Transverse colon (tissue), 4 donors: ENCODE results near the gene FNDC3B. TPM values are rescaled to one million over a fixed set of nuclear protein-coding genes. Genes with fewer than 3 reads are reported as not detected.

Experiments
- DNase-seq: peaks from one replicate; pipeline ENCODE4 v3.0.0-alpha.2; 2019
- H3K27ac ChIP-seq, 4 donors: fragments of 200-600 bp; sonication (generic); 2 replicates each; pipeline ENCODE4 v1.5.1; 2016 to 2018; ENCODE audit warnings: inconsistent platforms in 4 of 4
- H3K27me3 ChIP-seq: fragments of 200-600 bp; sonication (generic); 2 replicates; pipeline ENCODE4 v1.5.1; 2017; ENCODE audit warnings: inconsistent platforms
- H3K36me3 ChIP-seq, 4 donors: fragments of 200-600 bp; sonication (generic); 2 replicates each; pipeline ENCODE4 v1.5.1; 2017 to 2019; ENCODE audit warnings: inconsistent platforms in 4 of 4
- H3K4me1 ChIP-seq, 4 donors: fragments of 200-600 bp; sonication (generic); 2 replicates each; pipeline ENCODE4 v1.5.1; 2017 to 2020; ENCODE audit warnings: inconsistent platforms in 4 of 4
- H3K4me3 ChIP-seq, 4 donors: fragments of 200-600 bp; sonication (generic); 1 replicate in 1 of 4; 2 replicates in 3 of 4; pipeline versions ENCODE4 v1.5.1 to v1.6.1; 2017 to 2019; ENCODE audit warnings: inconsistent platforms in 4 of 4
- H3K9me3 ChIP-seq, 2 donors: fragments of 200-600 bp; sonication (generic); 2 replicates each; pipeline ENCODE4 v1.5.1; 2017 to 2019; ENCODE audit warnings: inconsistent platforms in 2 of 2
- CTCF ChIP-seq, 5 experiments: fragments of 200-600 bp in 3 of 5; fragments of 450-650 bp in 2 of 5; sonication (generic) in 3 of 5; IDR thresholded peaks; 1 replicate in 2 of 5; 2 replicates in 3 of 5; pipeline ENCODE4 v1.5.1; 2016 to 2017; ENCODE audit warnings: antibody characterized with exemption in 5 of 5, inconsistent platforms in 3 of 5, mild to moderate bottlenecking in 2 of 5, moderate library complexity in 1 of 5
- EP300 ChIP-seq: sonication (generic); formaldehyde crosslinking; IDR thresholded peaks from one replicate; pipeline ENCODE4 v1.6.1; 2017; ENCODE audit warnings: antibody characterized with exemption, low read depth
- POLR2A ChIP-seq: fragments of 450-650 bp; IDR thresholded peaks from one replicate; pipeline ENCODE4 v1.6.1; 2016; ENCODE audit warnings: antibody characterized with exemption, mild to moderate bottlenecking, moderate library complexity
- POLR2AphosphoS5 ChIP-seq, 3 donors: sonication (generic); formaldehyde crosslinking; IDR thresholded peaks; one replicate each; pipeline ENCODE4 v1.6.1; 2016; ENCODE audit warnings: antibody characterized with exemption in 3 of 3
- WGBS, 2 donors: methylation state at CpG; one replicate each; pipeline ENCODE4 v1.1.5; 2018; ENCODE audit warnings: low coverage in 1 of 2; 5-methylcytosine and 5-hydroxymethylcytosine counted together
- in situ Hi-C, 4 donors: fragments of 200-750 bp; cut with MboI; loops; one replicate each; pipeline versions ENCODE4 v1.15.0 to v1.15.1; 2017; ENCODE audit warnings: low sequenced_read_pairs in 3 of 4, low pct_ligation_motif_present in 1 of 4, low pct_unique_long_range_greater_than_20kb in 1 of 4
- intact Hi-C: fragments of 100-400 bp; cut with DNase I; formaldehyde crosslinking; loops from one replicate; pipeline ENCODE4 v1.15.1; 2023; ENCODE audit warnings: low total_unique reads
- total RNA-seq, 4 donors: library from RNA; depleted of rRNA; stranded (reverse); fragments of >200 nt; gene quantifications; one replicate each; pipeline ENCODE4 v1.1.0, GENCODE V29; 2016

The FNDC3B gene
- total RNA-seq, 4 donors from 2014 or later, result 28.5 to 85.7 (median 44.5) TPM

- no peak for DNase-seq
- WGBS, 2 donors, result 76 to 100% methylated on average over 1 to 9 of the region's 9 CpGs
- H3K4me1 ChIP-seq, result peaks cover 0 to 11% (median 7%) of the 10 kb centered on the region in 4 donors
- no peaks in the 10 kb centered on the region for H3K27me3 ChIP-seq
- in situ Hi-C loops (loop anchor here (10.0 to 25.0 kb wide), 3 partner anchors 277 to 302 kb away; no protein-coding TSS in a partner anchor), intact Hi-C loops (no loop called here)
- no peak overlapping the region for H3K27ac ChIP-seq
- H3K9me3 ChIP-seq, result no peaks in the 10 kb centered on the region
- H3K4me3 ChIP-seq, result no peak overlapping the region
- H3K36me3 ChIP-seq, result no peaks in the 10 kb centered on the region
- TF ChIP-seq EP300 (no peak), POLR2A (no peak), CTCF (IDR thresholded peaks at IDR 0.05) (peak; percentile 50 to 69 (median 55))
These were observed 4.3 kb upstream of the FNDC3B start for GRCh38 chr3:172034786-172035685.

- TF ChIP-seq CTCF (IDR thresholded peaks at IDR 0.05) (no peak), POLR2A (no peak)
- H3K27ac ChIP-seq, result no peak overlapping the region
- no peaks in the 10 kb centered on the region for H3K36me3 ChIP-seq
- H3K27me3 ChIP-seq, result no peaks in the 10 kb centered on the region
- in situ Hi-C loops, result loop anchor here (10.0 to 25.0 kb wide), 3 partner anchors 276 to 301 kb away; no protein-coding TSS in a partner anchor
- H3K4me3 ChIP-seq, result no peak overlapping the region
- H3K9me3 ChIP-seq, result no peaks in the 10 kb centered on the region
- intact Hi-C loops, result no loop called here
- peaks cover 0 to 17% (median 10%) of the 10 kb centered on the region in 4 donors for H3K4me1 ChIP-seq
- DNase-seq, result no peak
These were observed 2.7 kb upstream of the FNDC3B start for GRCh38 chr3:172036541-172037215.

DNA sequence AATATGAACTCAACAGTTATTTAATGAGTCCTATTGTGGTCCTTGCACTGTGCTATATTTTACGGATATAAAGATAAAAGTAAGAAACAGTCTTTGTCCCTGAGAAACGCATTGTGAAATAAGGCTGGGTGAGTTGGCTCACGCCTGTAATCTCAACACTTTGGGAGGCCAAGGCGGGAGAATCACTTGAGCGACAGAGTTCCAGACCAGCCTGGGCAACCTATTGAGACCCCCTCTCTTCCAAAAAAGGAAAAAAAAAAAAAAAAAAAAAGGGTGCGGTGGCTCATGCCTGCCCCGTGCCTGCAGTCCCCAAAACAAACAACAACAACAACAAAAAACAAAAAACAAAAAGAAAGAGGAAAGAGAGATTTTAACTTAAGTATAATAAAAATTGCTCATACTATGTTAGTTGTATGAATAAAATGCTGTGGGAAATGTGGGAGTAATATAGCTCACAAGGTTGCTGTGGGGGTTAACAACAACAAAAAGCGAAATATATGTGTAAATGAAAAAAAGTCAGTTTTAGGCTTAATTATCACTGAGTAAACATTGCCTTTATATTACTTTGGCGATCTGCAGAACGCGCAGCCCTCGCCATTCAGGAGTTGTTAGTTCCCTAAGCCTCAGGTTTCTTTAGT is 461 bp upstream of the FNDC3B start:
- WGBS, 2 donors, result 17 to 44% methylated on average over 6 to 12 of the region's 12 CpGs
- no peaks in the 10 kb centered on the region for H3K27me3 ChIP-seq
- peak overlapping the region in 3 of 4 donors; percentile 86 to 99 (median 91) for H3K4me3 ChIP-seq
- in situ Hi-C loops, result loop anchor here (10.0 to 25.0 kb wide), 3 partner anchors 273 to 298 kb away; no protein-coding TSS in a partner anchor
- H3K9me3 ChIP-seq, result no peaks in the 10 kb centered on the region
- intact Hi-C loops, result loop anchor here (2.0 kb wide), 1 partner anchor 294 kb away; no protein-coding TSS in a partner anchor
- peaks cover 0 to 37% (median 29%) of the 10 kb centered on the region in 4 donors for H3K4me1 ChIP-seq
- TF ChIP-seq POLR2AphosphoS5 (IDR thresholded peaks at IDR 0.05), result no peak
- no peak for TF ChIP-seq CTCF (IDR thresholded peaks at IDR 0.05)
- peak overlapping the region; percentile 97 to 99 (median 99) for H3K27ac ChIP-seq
- DNase-seq, result no peak
- no peaks in the 10 kb centered on the region for H3K36me3 ChIP-seq
